ENCODE results near the gene LRRC72.

DNA sequence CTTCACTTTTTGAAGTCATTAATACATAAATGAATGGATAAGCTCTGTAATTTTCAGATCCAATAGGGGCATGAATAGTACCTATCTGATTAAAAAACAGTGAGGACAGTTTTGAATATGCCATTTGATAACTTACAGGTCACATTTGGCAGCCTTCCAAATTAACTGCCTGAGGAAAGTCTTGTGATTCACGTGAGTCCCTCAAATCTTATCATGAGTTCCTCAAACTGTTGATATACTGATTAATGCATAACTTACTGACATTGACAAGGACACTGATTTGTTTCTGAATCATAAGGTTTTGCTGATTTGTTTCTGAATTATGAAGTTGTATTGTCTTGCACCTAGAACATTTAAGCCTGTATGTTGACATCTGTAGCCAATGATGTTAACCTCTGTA, 63.8 kb downstream of the LRRC72 start:
- TF ChIP-seq, protein P1, sequence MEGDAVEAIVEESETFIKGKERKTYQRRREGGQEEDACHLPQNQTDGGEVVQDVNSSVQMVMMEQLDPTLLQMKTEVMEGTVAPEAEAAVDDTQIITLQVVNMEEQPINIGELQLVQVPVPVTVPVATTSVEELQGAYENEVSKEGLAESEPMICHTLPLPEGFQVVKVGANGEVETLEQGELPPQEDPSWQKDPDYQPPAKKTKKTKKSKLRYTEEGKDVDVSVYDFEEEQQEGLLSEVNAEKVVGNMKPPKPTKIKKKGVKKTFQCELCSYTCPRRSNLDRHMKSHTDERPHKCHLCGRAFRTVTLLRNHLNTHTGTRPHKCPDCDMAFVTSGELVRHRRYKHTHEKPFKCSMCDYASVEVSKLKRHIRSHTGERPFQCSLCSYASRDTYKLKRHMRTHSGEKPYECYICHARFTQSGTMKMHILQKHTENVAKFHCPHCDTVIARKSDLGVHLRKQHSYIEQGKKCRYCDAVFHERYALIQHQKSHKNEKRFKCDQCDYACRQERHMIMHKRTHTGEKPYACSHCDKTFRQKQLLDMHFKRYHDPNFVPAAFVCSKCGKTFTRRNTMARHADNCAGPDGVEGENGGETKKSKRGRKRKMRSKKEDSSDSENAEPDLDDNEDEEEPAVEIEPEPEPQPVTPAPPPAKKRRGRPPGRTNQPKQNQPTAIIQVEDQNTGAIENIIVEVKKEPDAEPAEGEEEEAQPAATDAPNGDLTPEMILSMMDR (IDR thresholded peaks at IDR 0.05 in 2 of 3, conservative IDR thresholded peaks at IDR 0.05 in 1 of 3; ENCODE audit: insufficient read depth in 2 of 3, low read depth in 1 of 3, low read length in 3 of 3) = no peak
- TF ChIP-seq USF1 (CRISPR knock-in tag; IDR thresholded peaks at IDR 0.05) (no peak), MIER1 (IDR thresholded peaks at IDR 0.05; ENCODE audit: low read depth) (no peak), SNRNP70 (optimal IDR thresholded peaks at IDR 0.05; ENCODE audit: low read depth, low read length) (no peak), EP300 (IDR thresholded peaks at IDR 0.05; ENCODE audit: low read length) (no peak), ZNF431 (CRISPR knock-in tag; IDR thresholded peaks at IDR 0.05) (no peak), TCF7 (IDR thresholded peaks at IDR 0.05; ENCODE audit: borderline replicate concordance) (no peak), SLC30A9 (CRISPR knock-in tag; IDR thresholded peaks at IDR 0.05) (no peak), EGR1 (conservative IDR thresholded peaks at IDR 0.05) (no peak), ELF4 (CRISPR knock-in tag; IDR thresholded peaks at IDR 0.05) (no peak), SP2 (IDR thresholded peaks at IDR 0.05; ENCODE audit: extremely low read depth, low read depth, low read length, poor library complexity, severe bottlenecking) (no peak), SMARCC2 (IDR thresholded peaks at IDR 0.05; ENCODE audit: low read depth) (no peak)
- TF ChIP-seq, protein P2, sequence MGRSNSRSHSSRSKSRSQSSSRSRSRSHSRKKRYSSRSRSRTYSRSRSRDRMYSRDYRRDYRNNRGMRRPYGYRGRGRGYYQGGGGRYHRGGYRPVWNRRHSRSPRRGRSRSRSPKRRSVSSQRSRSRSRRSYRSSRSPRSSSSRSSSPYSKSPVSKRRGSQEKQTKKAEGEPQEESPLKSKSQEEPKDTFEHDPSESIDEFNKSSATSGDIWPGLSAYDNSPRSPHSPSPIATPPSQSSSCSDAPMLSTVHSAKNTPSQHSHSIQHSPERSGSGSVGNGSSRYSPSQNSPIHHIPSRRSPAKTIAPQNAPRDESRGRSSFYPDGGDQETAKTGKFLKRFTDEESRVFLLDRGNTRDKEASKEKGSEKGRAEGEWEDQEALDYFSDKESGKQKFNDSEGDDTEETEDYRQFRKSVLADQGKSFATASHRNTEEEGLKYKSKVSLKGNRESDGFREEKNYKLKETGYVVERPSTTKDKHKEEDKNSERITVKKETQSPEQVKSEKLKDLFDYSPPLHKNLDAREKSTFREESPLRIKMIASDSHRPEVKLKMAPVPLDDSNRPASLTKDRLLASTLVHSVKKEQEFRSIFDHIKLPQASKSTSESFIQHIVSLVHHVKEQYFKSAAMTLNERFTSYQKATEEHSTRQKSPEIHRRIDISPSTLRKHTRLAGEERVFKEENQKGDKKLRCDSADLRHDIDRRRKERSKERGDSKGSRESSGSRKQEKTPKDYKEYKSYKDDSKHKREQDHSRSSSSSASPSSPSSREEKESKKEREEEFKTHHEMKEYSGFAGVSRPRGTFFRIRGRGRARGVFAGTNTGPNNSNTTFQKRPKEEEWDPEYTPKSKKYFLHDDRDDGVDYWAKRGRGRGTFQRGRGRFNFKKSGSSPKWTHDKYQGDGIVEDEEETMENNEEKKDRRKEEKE (IDR thresholded peaks at IDR 0.05; ENCODE audit: borderline replicate concordance in 1 of 2, control insufficient read depth in 1 of 2, low read depth in 2 of 2, low read length in 1 of 2) = no peak
